Caco-2 (cell line): Measurements from ENCODE around the gene AIG1. TPM values are rescaled to one million over a fixed set of nuclear protein-coding genes. Genes with fewer than 3 reads are reported as not detected.

ENCODE experiments used
- BruUV-seq: library from RNA; stranded (reverse); fragments of 400-500 nt; replicated peaks from 2 replicates; lab custom pipeline; 2021; lab: Mats Ljungman, UMichigan
- CTCF ChIA-PET: fragments of 300-600 bp; sonication (Branson Sonifier 250); formaldehyde crosslinking; loops from one replicate; lab custom pipeline; 2022; ENCODE audit warnings: antibody characterized with exemption; lab: Charles Lee
- POLR2A ChIA-PET: fragments of 300-600 bp; sonication (Branson Sonifier 250); formaldehyde crosslinking; loops from one replicate; lab custom pipeline; 2022; ENCODE audit warnings: antibody characterized with exemption; lab: Charles Lee
- DNase-seq, 2 experiments: peaks; one replicate each; pipeline versions ENCODE4 v3.0.0 to v3.0.0-alpha.2; 2020 to 2022
- H3K27me3 ChIP-seq: replicated peaks from 2 replicates; pipeline ENCODE4 v1.6.0; 2011; ENCODE audit warnings: low read length; ENCODE audit not compliant: control insufficient read depth, insufficient read depth
- H3K36me3 ChIP-seq: 2 replicates; pipeline ENCODE4 v1.5.1; 2011; ENCODE audit warnings: low read length; ENCODE audit not compliant: control insufficient read depth, insufficient read depth
- H3K4me1 ChIP-seq: fragments of 250-450 bp; sonication (Bioruptor Pico); 2 replicates; pipeline ENCODE4 v1.5.1; 2020; ENCODE audit warnings: mild to moderate bottlenecking
- H3K4me3 ChIP-seq: 2 replicates; pipeline ENCODE4 v1.5.1; 2011; ENCODE audit warnings: low read depth, mild to moderate bottlenecking, control low read depth, low read length
- H3K9me3 ChIP-seq: fragments of 250-450 bp; sonication (Bioruptor Pico); 2 replicates; pipeline ENCODE4 v1.5.1; 2020; ENCODE audit warnings: mild to moderate bottlenecking, moderate library complexity
- H3K27ac Mint-ChIP-seq: one replicate; pipeline ENCODE4 v1.8.0; 2022; ENCODE audit warnings: mixed read lengths; ENCODE audit not compliant: unreplicated experiment
- H3K27me3 Mint-ChIP-seq: one replicate; pipeline ENCODE4 v1.8.0; 2022; ENCODE audit warnings: mixed read lengths; ENCODE audit not compliant: insufficient read depth, unreplicated experiment
- H3K36me3 Mint-ChIP-seq: one replicate; pipeline ENCODE4 v1.8.0; 2022; ENCODE audit warnings: mild to moderate bottlenecking, mixed read lengths; ENCODE audit not compliant: insufficient read depth, unreplicated experiment
- H3K4me1 Mint-ChIP-seq: one replicate; pipeline ENCODE4 v1.8.0; 2022; ENCODE audit warnings: low read depth, mixed read lengths; ENCODE audit not compliant: unreplicated experiment
- H3K4me3 Mint-ChIP-seq: one replicate; pipeline ENCODE4 v1.8.0; 2022; ENCODE audit warnings: mild to moderate bottlenecking, moderate library complexity, mixed read lengths; ENCODE audit not compliant: unreplicated experiment
- H3K9me3 Mint-ChIP-seq: one replicate; pipeline ENCODE4 v1.8.0; 2022; ENCODE audit warnings: mixed read lengths; ENCODE audit not compliant: unreplicated experiment
- intact Hi-C: fragments of 100-400 bp; cut with micrococcal nuclease; formaldehyde crosslinking; loops from one replicate; pipeline ENCODE4 v1.10.0; 2022; ENCODE audit not compliant: unreplicated experiment
- total RNA-seq: library from RNA; stranded (reverse); gene quantifications from 2 replicates; pipeline ENCODE4 v1.2.3, GENCODE V29; 2022
- TF ChIP-seq, protein P1 (sequence below), 2 experiments: fragments of 200-600 bp in 1 of 2; IDR thresholded peaks; 1 replicate in 1 of 2; 2 replicates in 1 of 2; pipeline versions ENCODE4 v1.5.1 to v1.8.0; 2011 to 2022; ENCODE audit warnings: antibody characterized with exemption in 1 of 2, control low read depth in 1 of 2, inconsistent platforms in 1 of 2, low read depth in 1 of 2, low read length in 1 of 2, mild to moderate bottlenecking in 1 of 2, moderate library complexity in 1 of 2; ENCODE audit not compliant: insufficient read depth in 1 of 2, severe bottlenecking in 1 of 2, unreplicated experiment in 1 of 2

The AIG1 gene
- total RNA-seq, 1 experiment from 2014 or later = 27.6 TPM

- no peaks in the 10 kb centered on the region; the same call in 1 of the 2 replicates for H3K9me3 ChIP-seq
- intact Hi-C loops = loop anchor here (5.0 kb wide), 1 partner anchor 55 kb away; no protein-coding TSS in a partner anchor
- ChIA-PET POLR2A (no interaction called here), CTCF (no interaction called here)
- H3K4me1 Mint-ChIP-seq = no peaks in the 10 kb centered on the region
- no peaks in the 10 kb centered on the region for H3K4me1 ChIP-seq
- no TSS peak for BruUV-seq
- TF ChIP-seq, protein P1, sequence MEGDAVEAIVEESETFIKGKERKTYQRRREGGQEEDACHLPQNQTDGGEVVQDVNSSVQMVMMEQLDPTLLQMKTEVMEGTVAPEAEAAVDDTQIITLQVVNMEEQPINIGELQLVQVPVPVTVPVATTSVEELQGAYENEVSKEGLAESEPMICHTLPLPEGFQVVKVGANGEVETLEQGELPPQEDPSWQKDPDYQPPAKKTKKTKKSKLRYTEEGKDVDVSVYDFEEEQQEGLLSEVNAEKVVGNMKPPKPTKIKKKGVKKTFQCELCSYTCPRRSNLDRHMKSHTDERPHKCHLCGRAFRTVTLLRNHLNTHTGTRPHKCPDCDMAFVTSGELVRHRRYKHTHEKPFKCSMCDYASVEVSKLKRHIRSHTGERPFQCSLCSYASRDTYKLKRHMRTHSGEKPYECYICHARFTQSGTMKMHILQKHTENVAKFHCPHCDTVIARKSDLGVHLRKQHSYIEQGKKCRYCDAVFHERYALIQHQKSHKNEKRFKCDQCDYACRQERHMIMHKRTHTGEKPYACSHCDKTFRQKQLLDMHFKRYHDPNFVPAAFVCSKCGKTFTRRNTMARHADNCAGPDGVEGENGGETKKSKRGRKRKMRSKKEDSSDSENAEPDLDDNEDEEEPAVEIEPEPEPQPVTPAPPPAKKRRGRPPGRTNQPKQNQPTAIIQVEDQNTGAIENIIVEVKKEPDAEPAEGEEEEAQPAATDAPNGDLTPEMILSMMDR (IDR thresholded peaks at IDR 0.05; ENCODE audit: insufficient read depth in 1 of 2, low read depth in 1 of 2, low read length in 1 of 2, severe bottlenecking in 1 of 2, unreplicated experiment in 1 of 2) = no peak
- H3K36me3 ChIP-seq = no peaks in the 10 kb centered on the region
- peaks cover 12% of the 10 kb centered on the region for H3K9me3 Mint-ChIP-seq
- H3K27me3 ChIP-seq = no peaks in the 10 kb centered on the region
- H3K4me3 Mint-ChIP-seq = no peak overlapping the region
- no peak overlapping the region for H3K27ac Mint-ChIP-seq
- H3K36me3 Mint-ChIP-seq = no peaks in the 10 kb centered on the region
- H3K27me3 Mint-ChIP-seq = no peaks in the 10 kb centered on the region
- no peak for DNase-seq
- no peak overlapping the region for H3K4me3 ChIP-seq
These were observed 311.7 kb downstream of the AIG1 start for GRCh38 chr6:143372199-143372882.

GRCh38 chr6:143374014-143374413, 313.3 kb downstream of the AIG1 start:
- ChIA-PET POLR2A (no interaction called here), CTCF (no interaction called here)

DNA sequence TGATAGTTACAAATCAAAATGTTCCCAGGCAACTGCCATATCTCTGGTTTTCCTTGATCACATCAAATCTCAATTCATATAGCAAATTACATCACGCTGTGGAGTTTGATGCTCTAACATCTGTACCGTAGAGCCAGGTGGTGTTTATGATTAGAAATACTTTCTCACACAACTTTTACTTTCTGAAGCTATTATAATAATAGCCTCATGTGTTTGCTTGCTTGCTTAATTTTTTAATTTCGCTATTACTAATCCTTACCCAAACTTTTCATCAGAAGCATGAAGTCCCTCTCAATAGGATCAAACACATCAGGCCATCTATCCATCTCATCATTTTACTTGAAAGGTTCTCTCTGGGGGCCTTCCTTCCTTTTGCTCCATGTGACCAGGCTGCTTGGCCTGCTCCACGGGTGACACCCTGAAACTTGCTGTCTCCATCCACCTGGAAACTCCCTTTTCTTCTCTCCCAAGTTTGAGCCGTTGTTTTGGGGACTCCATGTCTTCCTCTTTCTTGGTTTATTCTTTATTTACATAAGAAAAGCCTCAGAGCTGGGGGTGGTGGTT, 314.4 kb downstream of the AIG1 start:
- ChIA-PET POLR2A (no interaction called here), CTCF (no interaction called here)
- intact Hi-C loops = no loop called here
- no peaks in the 10 kb centered on the region for H3K4me1 Mint-ChIP-seq
- peaks cover 12% of the 10 kb centered on the region for H3K9me3 Mint-ChIP-seq
- H3K27ac Mint-ChIP-seq = no peak overlapping the region
- BruUV-seq = no TSS peak
- Histone ChIP-seq H3K27me3 (no peaks in the 10 kb centered on the region), H3K4me1 (no peaks in the 10 kb centered on the region), H3K9me3 (no peaks in the 10 kb centered on the region; the same call in 1 of the 2 replicates), H3K4me3 (no peak overlapping the region), H3K36me3 (no peaks in the 10 kb centered on the region)
- H3K27me3 Mint-ChIP-seq = peaks cover 3% of the 10 kb centered on the region
- no peak overlapping the region for H3K4me3 Mint-ChIP-seq
- H3K36me3 Mint-ChIP-seq = no peaks in the 10 kb centered on the region
- DNase-seq = no peak
- TF ChIP-seq, protein P1 (IDR thresholded peaks at IDR 0.05; ENCODE audit: insufficient read depth in 1 of 2, low read depth in 1 of 2, low read length in 1 of 2, severe bottlenecking in 1 of 2, unreplicated experiment in 1 of 2) = no peak

More at GRCh38 chr6:143374014-143374413, 313.3 kb downstream of the AIG1 start:
- Mint-ChIP-seq H3K27me3 (no peaks in the 10 kb centered on the region), H3K4me3 (no peak overlapping the region), H3K27ac (no peak overlapping the region), H3K4me1 (no peaks in the 10 kb centered on the region), H3K36me3 (no peaks in the 10 kb centered on the region), H3K9me3 (peaks cover 12% of the 10 kb centered on the region)
- intact Hi-C loops = loop anchor here (5.0 kb wide), 1 partner anchor 53 kb away; no protein-coding TSS in a partner anchor
- Histone ChIP-seq H3K9me3 (no peaks in the 10 kb centered on the region; the same call in 1 of the 2 replicates), H3K4me1 (no peaks in the 10 kb centered on the region), H3K4me3 (no peak overlapping the region), H3K36me3 (no peaks in the 10 kb centered on the region), H3K27me3 (no peaks in the 10 kb centered on the region)
- no TSS peak for BruUV-seq
- DNase-seq = no peak
- TF ChIP-seq, protein P1 (IDR thresholded peaks at IDR 0.05; ENCODE audit: insufficient read depth in 1 of 2, low read depth in 1 of 2, low read length in 1 of 2, severe bottlenecking in 1 of 2, unreplicated experiment in 1 of 2) = no peak
